NCI-H1048 (cell line): ENCODE measurements around the gene SPRR5.

ENCODE experiments used
- DNase-seq: peaks from one replicate; lab custom pipeline; 2025; lab: John Stamatoyannopoulos, UW

The SPRR5 gene

GRCh38 chr1:152983234-152983633 is 36.2 kb downstream of the SPRR5 start:
- DNase-seq, result no peak

GRCh38 chr1:152983743-152984142 is 36.7 kb downstream of the SPRR5 start, which contains the start of gene SPRR1A:
Gene SPRR1A (plus strand): TSS chr1:152984081. CDS start chr1:152985231, 1,150 bp downstream.
- no peak for DNase-seq

- DNase-seq, result no peak
Measured at GRCh38 chr1:152986578-152986977, 39.6 kb downstream of the SPRR5 start.

- DNase-seq, result no peak
Measured at GRCh38 chr1:152993186-152993585, 46.2 kb downstream of the SPRR5 start.

- DNase-seq, result no peak
Measured at GRCh38 chr1:152995842-152996241, 48.8 kb downstream of the SPRR5 start.

- DNase-seq, result no peak
Measured at GRCh38 chr1:152996633-152997400, 49.8 kb downstream of the SPRR5 start.

- no peak for DNase-seq
Measured at GRCh38 chr1:152997901-152998300, 50.9 kb downstream of the SPRR5 start.

GRCh38 chr1:152998476-152998875 is 51.5 kb downstream of the SPRR5 start:
- no peak for DNase-seq
